Activated CD8-positive, alpha-beta memory T cell treated with anti-CD3 and anti-CD28 coated beads for 24 hours (primary cell): ENCODE measurements around the gene TP63.
"Not testable (repeated sequence)": the region's sequence is repeated elsewhere in the genome, so short reads cannot be mapped to it uniquely, and the experiment has no call there.

Experiments used
- DNase-seq: peaks from one replicate; pipeline ENCODE4 v3.0.0-alpha.2; 2020

TP63 gene

GRCh38 chr3:189631373-189631408 is at the start of gene TP63:
Gene TP63, plus strand, starts transcription at chr3:189631389. Its CDS starts 127 bp downstream, at chr3:189631516.
- no peak for DNase-seq

- no peak for DNase-seq
Measured at GRCh38 chr3:189582179-189582578, 49.0 kb upstream of the TP63 start.

- no peak for DNase-seq
Measured at GRCh38 chr3:189584645-189585044, 46.5 kb upstream of the TP63 start.

- no peak for DNase-seq
Measured at GRCh38 chr3:189586941-189587663, 44.1 kb upstream of the TP63 start.

- no peak for DNase-seq
Measured at GRCh38 chr3:189587664-189588040, 43.5 kb upstream of the TP63 start.

- DNase-seq, result no peak
Measured at GRCh38 chr3:189588070-189588469, 43.1 kb upstream of the TP63 start.

GRCh38 chr3:189588475-189589178 is 42.6 kb upstream of the TP63 start:
- DNase-seq, result no peak

GRCh38 chr3:189589179-189589569 is 42.0 kb upstream of the TP63 start:
- no peak for DNase-seq

GRCh38 chr3:189590223-189590622 is 41.0 kb upstream of the TP63 start:
- DNase-seq, result no peak

GRCh38 chr3:189593581-189593980 is 37.6 kb upstream of the TP63 start:
- DNase-seq, result no peak

- not testable (repeated sequence) for DNase-seq
Measured at GRCh38 chr3:189596078-189596979, 34.9 kb upstream of the TP63 start.

GRCh38 chr3:189597918-189598317 is 33.3 kb upstream of the TP63 start:
- DNase-seq, result no peak

GRCh38 chr3:189598530-189599225 is 32.5 kb upstream of the TP63 start:
- DNase-seq, result no peak

GRCh38 chr3:189602471-189602870 is 28.7 kb upstream of the TP63 start:
- DNase-seq, result no peak

- no peak for DNase-seq
Measured at GRCh38 chr3:189605717-189606116, 25.5 kb upstream of the TP63 start.

GRCh38 chr3:189606774-189607173 is 24.4 kb upstream of the TP63 start:
- no peak for DNase-seq

- DNase-seq, result not testable (repeated sequence)
Measured at GRCh38 chr3:189612641-189613040, 18.5 kb upstream of the TP63 start.

GRCh38 chr3:189613122-189613521 is 18.1 kb upstream of the TP63 start:
- DNase-seq, result no peak

- no peak for DNase-seq
Measured at GRCh38 chr3:189621948-189622603, 9.1 kb upstream of the TP63 start.

GRCh38 chr3:189622629-189623028 is 8.6 kb upstream of the TP63 start:
- DNase-seq, result no peak

GRCh38 chr3:189624130-189624529 is 7.1 kb upstream of the TP63 start:
- no peak for DNase-seq

GRCh38 chr3:189625071-189625470 is 6.1 kb upstream of the TP63 start:
- no peak for DNase-seq

- no peak for DNase-seq
Measured at GRCh38 chr3:189625572-189625971, 5.6 kb upstream of the TP63 start.
